ENCODE measurements around the gene NF1.
"Not testable (repeated sequence)": the region's sequence is repeated elsewhere in the genome, so short reads cannot be mapped to it uniquely, and the experiment has no call there.

NF1 gene

GRCh38 chr17:31099016-31099415, 4.2 kb downstream of the NF1 start:
- TF ChIP-seq, protein P1, sequence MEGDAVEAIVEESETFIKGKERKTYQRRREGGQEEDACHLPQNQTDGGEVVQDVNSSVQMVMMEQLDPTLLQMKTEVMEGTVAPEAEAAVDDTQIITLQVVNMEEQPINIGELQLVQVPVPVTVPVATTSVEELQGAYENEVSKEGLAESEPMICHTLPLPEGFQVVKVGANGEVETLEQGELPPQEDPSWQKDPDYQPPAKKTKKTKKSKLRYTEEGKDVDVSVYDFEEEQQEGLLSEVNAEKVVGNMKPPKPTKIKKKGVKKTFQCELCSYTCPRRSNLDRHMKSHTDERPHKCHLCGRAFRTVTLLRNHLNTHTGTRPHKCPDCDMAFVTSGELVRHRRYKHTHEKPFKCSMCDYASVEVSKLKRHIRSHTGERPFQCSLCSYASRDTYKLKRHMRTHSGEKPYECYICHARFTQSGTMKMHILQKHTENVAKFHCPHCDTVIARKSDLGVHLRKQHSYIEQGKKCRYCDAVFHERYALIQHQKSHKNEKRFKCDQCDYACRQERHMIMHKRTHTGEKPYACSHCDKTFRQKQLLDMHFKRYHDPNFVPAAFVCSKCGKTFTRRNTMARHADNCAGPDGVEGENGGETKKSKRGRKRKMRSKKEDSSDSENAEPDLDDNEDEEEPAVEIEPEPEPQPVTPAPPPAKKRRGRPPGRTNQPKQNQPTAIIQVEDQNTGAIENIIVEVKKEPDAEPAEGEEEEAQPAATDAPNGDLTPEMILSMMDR (conservative IDR thresholded peaks at IDR 0.05) = no peak
- H3K27ac ChIP-seq = no peak overlapping the region

- H3K27ac ChIP-seq = no peak overlapping the region
- TF ChIP-seq, protein P1 (conservative IDR thresholded peaks at IDR 0.05) = no peak
These were observed 6.2 kb downstream of the NF1 start for GRCh38 chr17:31100840-31101459.

DNA sequence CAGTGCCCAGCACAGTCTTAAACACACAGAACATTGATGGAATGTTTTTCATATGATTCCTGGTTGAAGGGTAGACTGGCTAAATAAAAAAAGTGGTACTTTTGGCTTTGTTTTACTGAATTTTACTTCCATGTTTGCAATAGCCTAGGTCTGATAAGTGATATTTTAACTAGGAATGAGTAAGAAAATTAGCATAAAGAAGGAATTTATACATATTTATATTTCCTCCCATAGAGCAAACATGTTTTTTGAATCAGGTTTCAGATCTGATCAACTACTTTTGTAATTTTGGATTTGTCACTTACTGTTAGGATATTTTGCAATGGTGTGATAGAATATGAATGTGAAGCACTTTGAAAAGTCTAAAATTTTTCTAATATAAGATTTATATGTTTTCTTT, 7.2 kb downstream of the NF1 start:
- no peak overlapping the region for H3K27ac ChIP-seq
- TF ChIP-seq, protein P1 (conservative IDR thresholded peaks at IDR 0.05) = no peak

DNA sequence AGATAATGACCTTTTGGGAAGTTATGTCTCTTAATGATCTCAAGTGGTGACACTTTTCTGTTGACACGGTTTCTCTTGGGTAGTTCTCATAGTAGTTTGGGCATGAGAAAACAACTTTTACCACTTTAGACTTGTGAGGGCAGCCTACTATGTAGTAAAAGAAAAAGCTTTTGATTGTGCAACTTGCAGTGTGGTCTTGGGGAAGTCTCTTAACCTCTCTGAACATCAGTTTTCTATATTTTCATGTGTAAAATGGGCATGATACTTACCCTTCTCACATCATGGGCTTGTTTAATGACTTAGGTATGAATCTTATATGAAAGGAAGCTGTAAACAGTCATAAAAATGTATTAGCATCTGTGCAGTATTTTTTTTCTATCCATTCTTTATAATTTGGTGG, 11.2 kb downstream of the NF1 start:
- H3K27ac ChIP-seq = no peak overlapping the region
- TF ChIP-seq, protein P1 (conservative IDR thresholded peaks at IDR 0.05) = no peak

GRCh38 chr17:31111183-31111582, 16.4 kb downstream of the NF1 start:
- TF ChIP-seq, protein P1 (conservative IDR thresholded peaks at IDR 0.05) = no peak
- no peak overlapping the region for H3K27ac ChIP-seq

DNA sequence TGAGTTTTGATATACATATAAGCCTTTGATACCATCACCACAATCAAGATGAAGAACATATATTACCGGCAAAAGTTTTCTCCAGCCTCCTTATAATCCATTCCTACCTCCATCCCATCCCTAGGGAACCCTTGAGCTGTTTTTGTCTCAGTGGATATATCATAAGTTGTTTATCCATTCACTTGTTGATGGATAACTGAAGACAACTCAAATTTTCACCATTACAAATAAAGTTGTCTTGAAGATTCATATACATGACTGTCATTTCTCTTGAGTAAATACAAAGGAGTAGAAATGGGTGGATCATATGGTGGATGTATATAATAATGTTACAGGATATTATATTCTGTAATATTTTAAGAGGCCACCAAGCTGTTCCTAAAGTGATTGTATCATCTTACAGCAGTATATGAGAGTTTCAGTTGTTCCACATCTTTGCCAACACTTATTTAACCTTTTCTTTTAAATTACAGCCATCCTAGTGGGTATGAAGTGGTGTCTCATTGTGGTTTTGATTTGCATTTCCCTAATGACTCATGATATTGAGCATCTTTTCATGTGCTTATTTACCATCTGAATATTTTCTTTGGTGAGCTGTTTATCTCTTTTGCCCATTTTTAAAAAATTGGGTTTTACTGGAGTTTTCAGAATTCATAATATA, 17.4 kb downstream of the NF1 start:
- no peak overlapping the region for H3K27ac ChIP-seq
- TF ChIP-seq, protein P1 (conservative IDR thresholded peaks at IDR 0.05) = no peak

DNA sequence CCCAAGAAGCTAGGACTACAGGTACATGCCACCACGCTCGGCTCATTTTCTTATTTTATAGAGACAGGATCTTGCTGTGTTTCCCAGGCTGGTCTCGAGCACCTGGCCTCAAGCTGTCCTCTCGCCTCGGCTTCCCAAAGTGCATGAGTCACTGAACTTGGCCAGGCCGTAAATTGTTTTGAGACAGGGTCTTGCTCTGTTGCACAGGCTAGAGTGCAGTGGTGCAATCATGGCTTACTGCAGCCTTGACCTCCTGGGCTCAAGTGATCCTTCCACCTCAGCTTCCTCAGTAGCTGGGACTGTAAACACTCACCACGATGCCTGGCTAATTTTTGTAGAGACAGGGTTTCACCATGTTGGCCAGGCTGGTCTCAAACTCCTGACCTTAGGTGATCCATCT, 18.6 kb downstream of the NF1 start:
- H3K27ac ChIP-seq = not testable (repeated sequence)

GRCh38 chr17:31113939-31114338, 19.2 kb downstream of the NF1 start:
- no peak overlapping the region for H3K27ac ChIP-seq
- TF ChIP-seq, protein P1 (conservative IDR thresholded peaks at IDR 0.05) = no peak
